ENCODE results near the gene ADAMTSL1. TPM values are rescaled to one million over a fixed set of nuclear protein-coding genes. Genes with fewer than 3 reads are reported as not detected.

ADAMTSL1 gene
- total RNA-seq, 1 experiment from 2014 or later: not detected

- H3K27me3 ChIP-seq (ENCODE audit: control insufficient read depth, insufficient read depth, low read length): no peaks in the 10 kb centered on the region
- no peaks in the 10 kb centered on the region for H3K4me1 ChIP-seq (ENCODE audit: control insufficient read depth, insufficient read depth, low read length)
- TF ChIP-seq TCF7L2 (IDR thresholded peaks at IDR 0.05; ENCODE audit: low read depth, low read length) (no peak), SIN3A (IDR thresholded peaks at IDR 0.05; ENCODE audit: borderline replicate concordance, insufficient read depth, low read depth, low read length) (no peak), REST (IDR thresholded peaks at IDR 0.05; ENCODE audit: insufficient read depth in 1 of 2, low read depth in 2 of 2, low read length in 1 of 2) (no peak), CTCF (IDR thresholded peaks at IDR 0.05) (no peak), POLR2AphosphoS5 (IDR thresholded peaks at IDR 0.05; ENCODE audit: low read depth, low read length) (no peak)
- BruUV-seq (replicated peaks): no TSS peak
- no peaks in the 10 kb centered on the region for H3K36me3 ChIP-seq (ENCODE audit: control insufficient read depth, insufficient read depth, low read length)
- H3K4me3 ChIP-seq (ENCODE audit: low read depth in 2 of 2, low read length in 2 of 2): no peak overlapping the region
- CTCF ChIA-PET: no interaction called here
- H3K27ac ChIP-seq (ENCODE audit: low read length): no peak overlapping the region
- DNase-seq (ENCODE audit: low read depth, low spot score) (no peak), ATAC-seq (no peak)
- H3K9me3 ChIP-seq (ENCODE audit: control insufficient read depth, insufficient read depth, low read depth, low read length): no peaks in the 10 kb centered on the region
- intact Hi-C loops (cut with micrococcal nuclease; ENCODE audit: unreplicated experiment) (no loop called here), in situ Hi-C loops (cut with HindIII; ENCODE audit: low pct_unique_long_range_greater_than_20kb, low sequenced_read_pairs) (no loop called here)
- POLR2A ChIA-PET: no interaction called here
Observed at GRCh38 chr9:18720691-18721090, 246.7 kb downstream of the ADAMTSL1 start.

GRCh38 chr9:18721267-18721994 lies 247.5 kb downstream of the ADAMTSL1 start:
- ATAC-seq (no peak), DNase-seq (ENCODE audit: low read depth, low spot score) (no peak)
- TF ChIP-seq REST (IDR thresholded peaks at IDR 0.05; ENCODE audit: insufficient read depth in 1 of 2, low read depth in 2 of 2, low read length in 1 of 2): no peak
- intact Hi-C loops (cut with micrococcal nuclease; ENCODE audit: unreplicated experiment) (no loop called here), in situ Hi-C loops (cut with HindIII; ENCODE audit: low pct_unique_long_range_greater_than_20kb, low sequenced_read_pairs) (no loop called here)
- Histone ChIP-seq H3K27ac (ENCODE audit: low read length) (no peak overlapping the region), H3K27me3 (ENCODE audit: control insufficient read depth, insufficient read depth, low read length) (no peaks in the 10 kb centered on the region), H3K4me3 (ENCODE audit: low read depth in 2 of 2, low read length in 2 of 2) (no peak overlapping the region), H3K4me1 (ENCODE audit: control insufficient read depth, insufficient read depth, low read length) (no peaks in the 10 kb centered on the region), H3K9me3 (ENCODE audit: control insufficient read depth, insufficient read depth, low read depth, low read length) (no peaks in the 10 kb centered on the region), H3K36me3 (ENCODE audit: control insufficient read depth, insufficient read depth, low read length) (no peaks in the 10 kb centered on the region)
- POLR2A ChIA-PET: no interaction called here
- no TSS peak for BruUV-seq (replicated peaks)
- CTCF ChIA-PET: no interaction called here

All from Panc1 (cell line).